Ovary (tissue), 9 donors: ENCODE measurements around the gene OR52W1. TPM values are rescaled to one million over a fixed set of nuclear protein-coding genes. Genes with fewer than 3 reads are reported as not detected.

Experiments used
- DNase-seq, 5 donors: peaks; one replicate each; pipeline ENCODE4 v3.0.0-alpha.2; 2019 to 2020
- H3K27ac ChIP-seq, 2 donors: fragments of 200-600 bp; one replicate each; pipeline versions ENCODE4 v1.5.1 to v1.8.0; 2019 to 2022
- H3K27me3 ChIP-seq: fragments of 200-600 bp; one replicate; pipeline ENCODE4 v1.8.0; 2022
- H3K36me3 ChIP-seq: fragments of 200-600 bp; sonication (generic); one replicate; pipeline ENCODE4 v1.5.1; 2019
- H3K4me1 ChIP-seq: one replicate; pipeline ENCODE4 v1.8.1; 2013; ENCODE audit warnings: mild to moderate bottlenecking, moderate library complexity; ENCODE audit not compliant: insufficient read depth
- H3K4me3 ChIP-seq: fragments of 200-600 bp; sonication (generic); one replicate; pipeline ENCODE4 v1.5.1; 2017
- H3K9me3 ChIP-seq, 2 donors: fragments of 200-600 bp in 1 of 2; sonication (generic) in 1 of 2; one replicate each; pipeline versions ENCODE4 v1.5.1 to v1.8.1; 2013 to 2019; ENCODE audit warnings: mild to moderate bottlenecking in 1 of 2, moderate library complexity in 1 of 2
- CTCF ChIP-seq, 3 donors: fragments of 450-650 bp in 2 of 3; fragments of 200-600 bp in 1 of 3; IDR thresholded peaks; one replicate each; pipeline versions ENCODE4 v1.5.1 to v1.8.0; 2016 to 2022; ENCODE audit warnings: antibody characterized with exemption in 3 of 3, mild to moderate bottlenecking in 1 of 3
- EP300 ChIP-seq: sonication (generic); formaldehyde crosslinking; IDR thresholded peaks from one replicate; pipeline ENCODE4 v1.6.1; 2017; ENCODE audit warnings: antibody characterized with exemption
- POLR2A ChIP-seq: fragments of 450-650 bp; IDR thresholded peaks from one replicate; pipeline ENCODE4 v1.6.1; 2017; ENCODE audit warnings: antibody characterized with exemption, mild to moderate bottlenecking, moderate library complexity
- WGBS, 3 donors: extraction: QIAGEN DNeasy Blood & Tissue Kit in 1 of 3; methylation state at CpG; one replicate each; pipeline versions ENCODE4 v1.1.5 to v1.1.7; 2013 to 2017; 5-methylcytosine and 5-hydroxymethylcytosine counted together
- intact Hi-C, 4 donors: fragments of 100-400 bp; cut with DNase I; formaldehyde crosslinking; loops; one replicate each; pipeline versions ENCODE4 v1.11.0 to v1.15.1; 2022 to 2023
- polyA plus RNA-seq, 2 donors: library from polyadenylated mRNA; stranded (reverse); fragments of 200-250 nt in 1 of 2; fragments of 350-450 nt in 1 of 2; fragmentation: Illumina TruSeq in 1 of 2; extraction: RNeasy Lipid Tissue Mini Kit (QIAGEN cat#74804) in 1 of 2; gene quantifications; one replicate each; pipeline ENCODE4 v1.2.3, GENCODE V29; 2013 to 2014
- total RNA-seq, 7 donors: library from RNA; depleted of rRNA in 2 of 7; stranded (reverse); fragments of >200 nt in 2 of 7; fragmentation: NEBNext Ultra II Directional in 3 of 7; extraction: Animal tissue kit (Norgen Biotek cat#: 25700) in 3 of 7; gene quantifications; one replicate each; pipeline versions ENCODE4 v1.1.0 to v1.2.4, GENCODE V29; 2016 to 2023
- donor health status: DM: no; HTN: no; CAD: no; lungs with moderate emphysema.
- donor health status: DM: no; HTN: no; CAD: no.
- donor health status: Bipolar disorder and iron deficiency.
- donor health status: DM: yes; HTN: yes; CAD: no.
- donor health status: DM: no; HTN: no; CAD: no.
- donor health status: DM: yes; HTN: yes; CAD: no.

Gene OR52W1
- total and polyA plus RNA-seq, 9 donors, result not detected

DNA sequence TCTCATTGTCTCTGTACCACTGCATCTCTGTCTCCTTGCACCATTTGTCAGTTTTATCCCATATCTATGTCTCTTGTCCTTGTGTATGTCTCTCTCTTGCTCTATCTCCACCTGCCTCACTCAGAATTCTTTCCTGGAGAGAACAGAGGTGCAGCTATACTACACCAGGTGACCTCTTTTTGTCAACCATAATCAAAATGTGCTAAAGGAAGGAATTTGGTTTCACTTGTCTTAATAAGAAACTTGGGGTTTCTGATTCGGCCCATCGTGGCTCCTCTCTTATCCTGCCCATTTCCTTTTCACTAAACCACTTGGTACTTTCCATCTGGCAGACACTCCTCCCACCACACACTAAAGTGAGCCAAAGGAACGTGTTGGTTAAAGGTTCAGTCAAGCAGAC, 4.3 kb downstream of the OR52W1 start:
- Histone ChIP-seq H3K4me3 (no peak overlapping the region), H3K27ac (no peak overlapping the region), H3K9me3 (no peaks in the 10 kb centered on the region), H3K27me3 (no peaks in the 10 kb centered on the region), H3K4me1 (no peaks in the 10 kb centered on the region), H3K36me3 (no peaks in the 10 kb centered on the region)
- no peak for DNase-seq
- WGBS, 3 donors, result 69 to 77% (median 74%) methylated on average over 3 of the region's 3 CpGs
- intact Hi-C loops, result no loop called here
- TF ChIP-seq EP300 (no peak), CTCF (IDR thresholded peaks at IDR 0.05) (no peak), POLR2A (no peak)

DNA sequence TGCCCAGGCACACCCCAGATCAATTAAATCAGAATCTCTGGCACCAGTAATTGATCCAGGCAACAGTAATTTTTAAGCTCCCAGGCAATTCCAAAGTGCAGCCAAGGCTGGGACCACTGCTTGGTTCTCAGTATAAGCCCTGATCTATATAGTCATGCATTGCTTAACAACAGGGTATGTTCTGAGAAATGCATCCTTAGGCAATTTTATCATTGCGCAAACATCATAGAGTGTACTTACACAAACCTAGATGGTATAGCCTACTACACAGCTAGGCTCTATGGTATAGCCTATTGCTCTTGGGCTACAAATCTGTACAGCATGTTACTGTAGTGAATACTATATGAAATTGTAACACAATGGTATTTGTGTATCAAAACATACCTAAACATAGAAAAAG, 5.7 kb downstream of the OR52W1 start:
- no peak overlapping the region for H3K27ac ChIP-seq
- H3K4me3 ChIP-seq, result no peak overlapping the region
- H3K36me3 ChIP-seq, result no peaks in the 10 kb centered on the region
- H3K4me1 ChIP-seq, result peaks cover 1% of the 10 kb centered on the region
- WGBS, 3 donors, result 91 to 100% (median 100%) methylated on average over 1 of the region's 1 CpG
- no peaks in the 10 kb centered on the region for H3K27me3 ChIP-seq
- no peak for DNase-seq
- intact Hi-C loops, result no loop called here
- no peaks in the 10 kb centered on the region for H3K9me3 ChIP-seq
- TF ChIP-seq POLR2A, result no peak
- no peak for TF ChIP-seq EP300
- TF ChIP-seq CTCF (IDR thresholded peaks at IDR 0.05), result no peak

DNA sequence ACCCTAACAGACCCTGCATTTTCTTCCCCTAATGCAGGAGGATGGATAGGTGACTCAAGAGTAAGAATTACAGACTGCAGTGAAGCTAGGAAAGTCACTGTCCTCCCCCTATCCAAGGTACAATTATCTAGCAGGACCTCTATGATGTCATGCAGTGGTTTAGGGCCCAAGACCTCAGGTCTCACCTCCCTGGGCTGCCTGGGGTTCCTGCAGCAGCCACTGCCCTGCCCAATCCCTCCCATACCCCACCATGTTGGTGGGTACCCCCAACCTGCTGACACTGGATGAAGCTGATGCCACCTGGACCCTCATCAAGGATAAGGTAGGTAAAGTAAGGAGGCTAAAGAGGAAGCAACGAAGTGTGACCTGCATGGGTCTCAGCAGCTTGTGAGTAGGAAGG, 6.3 kb downstream of the OR52W1 start, which contains the start of gene C11orf42:
TSS of gene C11orf42 (plus strand) at position 192 of the 400 bp plus-strand sequence. CDS start at position 251, 59 bp downstream.
- WGBS, 3 donors, result 93 to 98% (median 93%) methylated on average over 1 of the region's 1 CpG
- Histone ChIP-seq H3K27me3 (no peaks in the 10 kb centered on the region), H3K4me1 (peaks cover 3% of the 10 kb centered on the region), H3K36me3 (no peaks in the 10 kb centered on the region), H3K4me3 (no peak within 1 kb of the TSS), H3K9me3 (no peaks in the 10 kb centered on the region), H3K27ac (no peak within 1 kb of the TSS)
- DNase-seq, result no peak
- intact Hi-C loops, result no loop called here
- TF ChIP-seq CTCF (IDR thresholded peaks at IDR 0.05), result no peak
- no peak for TF ChIP-seq EP300
- TF ChIP-seq POLR2A, result no peak

DNA sequence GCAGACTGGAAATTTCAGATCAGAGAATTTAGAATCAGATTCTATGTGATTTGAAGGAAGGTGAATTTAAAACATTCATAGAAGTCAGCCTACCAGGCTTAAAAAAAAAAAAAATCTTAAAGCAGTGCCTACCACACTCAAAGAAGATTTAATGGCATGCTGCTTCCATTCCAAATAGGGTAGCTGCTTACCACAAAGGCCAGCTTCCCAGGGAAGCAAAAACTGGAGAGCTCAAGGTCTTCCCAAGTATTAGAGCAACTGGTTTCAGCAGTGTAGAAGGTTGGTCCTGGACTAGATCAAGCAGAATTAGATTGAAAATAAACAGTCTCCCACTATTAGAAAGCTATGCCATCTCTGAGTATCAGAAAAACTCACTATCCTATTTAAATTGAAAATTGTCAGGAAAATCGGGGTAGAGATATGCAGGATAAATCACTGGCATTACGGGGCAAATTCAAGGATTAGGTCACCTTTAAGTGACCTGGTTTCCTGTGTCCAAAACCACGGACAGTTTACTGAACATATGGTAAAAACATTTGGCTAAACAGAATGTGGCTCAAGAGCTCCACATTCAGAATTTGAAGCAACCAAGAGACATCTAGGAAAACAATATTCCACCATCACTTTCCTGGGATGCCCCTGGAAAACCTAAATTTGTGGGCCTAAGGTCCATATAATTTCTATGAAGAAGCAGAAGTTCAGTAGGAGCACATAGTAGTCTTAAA, 7.6 kb downstream of the OR52W1 start:
- 50 to 63% (median 57%) methylated on average over 3 of the region's 3 CpGs for WGBS, 3 donors
- no peaks in the 10 kb centered on the region for H3K36me3 ChIP-seq
- no peak for DNase-seq

More for the DNA sequence above, 7.6 kb downstream of the OR52W1 start:
- intact Hi-C loops, result no loop called here
- H3K27ac ChIP-seq, result no peak overlapping the region
- TF ChIP-seq EP300 (no peak), CTCF (IDR thresholded peaks at IDR 0.05) (no peak), POLR2A (no peak)
- H3K4me3 ChIP-seq, result no peak overlapping the region
- no peaks in the 10 kb centered on the region for H3K27me3 ChIP-seq
- H3K4me1 ChIP-seq, result peaks cover 3% of the 10 kb centered on the region
- no peaks in the 10 kb centered on the region for H3K9me3 ChIP-seq
